Gastroesophageal sphincter (tissue), 4 donors: ENCODE data around the gene PCLO. TPM values are rescaled to one million over a fixed set of nuclear protein-coding genes. Genes with fewer than 3 reads are reported as not detected.

Experiments
- ATAC-seq: fragments of 150-250 bp; one replicate; pipeline ENCODE4 v1.9.1; 2016; ENCODE audit warnings: mild to moderate bottlenecking, moderate library complexity
- H3K27ac ChIP-seq, 4 donors: fragments of 200-600 bp; sonication (generic) in 3 of 4; 1 replicate in 3 of 4; 2 replicates in 1 of 4; pipeline ENCODE4 v1.5.1; 2016 to 2019
- H3K27me3 ChIP-seq: fragments of 200-600 bp; sonication (generic); one replicate; pipeline ENCODE4 v1.5.1; 2019
- H3K36me3 ChIP-seq, 2 donors: fragments of 200-600 bp; sonication (generic); one replicate each; pipeline ENCODE4 v1.5.1; 2019; ENCODE audit warnings: control low read depth in 1 of 2
- H3K4me1 ChIP-seq, 3 donors: fragments of 200-600 bp; sonication (generic); 1 replicate in 2 of 3; 2 replicates in 1 of 3; pipeline ENCODE4 v1.5.1; 2016 to 2019; ENCODE audit warnings: control low read depth in 2 of 3
- H3K4me3 ChIP-seq, 2 donors: fragments of 200-600 bp; sonication (generic); one replicate each; pipeline ENCODE4 v1.5.1; 2019; ENCODE audit warnings: mild to moderate bottlenecking in 1 of 2, moderate library complexity in 1 of 2
- H3K9me3 ChIP-seq, 3 donors: fragments of 200-600 bp; sonication (generic); one replicate each; pipeline ENCODE4 v1.5.1; 2017 to 2019; ENCODE audit warnings: control low read depth in 2 of 3
- CTCF ChIP-seq, 4 experiments: fragments of 200-600 bp in 2 of 4; fragments of 450-650 bp in 2 of 4; sonication (generic) in 1 of 4; IDR thresholded peaks; one replicate each; pipeline ENCODE4 v1.5.1; 2017 to 2019; ENCODE audit warnings: antibody characterized with exemption in 4 of 4, mild to moderate bottlenecking in 2 of 4, moderate library complexity in 2 of 4
- EP300 ChIP-seq: sonication (generic); formaldehyde crosslinking; IDR thresholded peaks from one replicate; pipeline ENCODE4 v1.6.1; 2017; ENCODE audit warnings: antibody characterized with exemption, mild to moderate bottlenecking
- POLR2A ChIP-seq, 2 donors: fragments of 450-650 bp; IDR thresholded peaks; one replicate each; pipeline ENCODE4 v1.6.1; 2017; ENCODE audit warnings: antibody characterized with exemption in 2 of 2, mild to moderate bottlenecking in 2 of 2, moderate library complexity in 1 of 2
- POLR2AphosphoS5 ChIP-seq: sonication (generic); formaldehyde crosslinking; IDR thresholded peaks from one replicate; pipeline ENCODE4 v1.6.1; 2017; ENCODE audit warnings: antibody characterized with exemption
- WGBS, 2 donors: methylation state at CpG; one replicate each; pipeline ENCODE4 v1.1.5; 2018; ENCODE audit warnings: low coverage in 1 of 2; 5-methylcytosine and 5-hydroxymethylcytosine counted together
- total RNA-seq, 4 donors: library from RNA; depleted of rRNA; stranded (reverse); fragments of >200 nt; gene quantifications; one replicate each; pipeline ENCODE4 v1.1.0, GENCODE V29; 2016

Gene PCLO
- total RNA-seq, 4 donors from 2014 or later = 1.2 to 2.3 (median 1.9) TPM

- Histone ChIP-seq H3K4me3 (no peak overlapping the region), H3K36me3 (no peaks in the 10 kb centered on the region), H3K4me1 (no peaks in the 10 kb centered on the region), H3K9me3 (no peaks in the 10 kb centered on the region), H3K27me3 (no peaks in the 10 kb centered on the region), H3K27ac (no peak overlapping the region)
- ATAC-seq = no peak
- TF ChIP-seq POLR2A (IDR thresholded peaks at IDR 0.05) (no peak), EP300 (no peak), POLR2AphosphoS5 (no peak), CTCF (IDR thresholded peaks at IDR 0.05) (no peak)
- WGBS, 2 donors = 100% methylated on average over 1 of the region's 1 CpG
Measured at GRCh38 chr7:83201355-83201754, 38.7 kb upstream of the PCLO start.

- Histone ChIP-seq H3K27me3 (no peaks in the 10 kb centered on the region), H3K4me3 (no peak overlapping the region), H3K27ac (no peak overlapping the region), H3K36me3 (no peaks in the 10 kb centered on the region), H3K9me3 (no peaks in the 10 kb centered on the region), H3K4me1 (no peaks in the 10 kb centered on the region)
- no peak for ATAC-seq
- no peak for TF ChIP-seq POLR2AphosphoS5
- no peak for TF ChIP-seq POLR2A (IDR thresholded peaks at IDR 0.05)
- no peak for TF ChIP-seq CTCF (IDR thresholded peaks at IDR 0.05)
- TF ChIP-seq EP300 = no peak
Measured at GRCh38 chr7:83190659-83191389, 28.1 kb upstream of the PCLO start.

- Histone ChIP-seq H3K36me3 (no peaks in the 10 kb centered on the region), H3K27me3 (no peaks in the 10 kb centered on the region), H3K4me3 (no peak overlapping the region), H3K9me3 (peaks cover 0 to 20% (median 0%) of the 10 kb centered on the region in 3 donors), H3K27ac (no peak overlapping the region), H3K4me1 (no peaks in the 10 kb centered on the region)
- ATAC-seq = no peak
- 60% methylated on average over 1 of the region's 1 CpG for WGBS, 2 donors
- TF ChIP-seq EP300 (no peak), CTCF (IDR thresholded peaks at IDR 0.05) (no peak), POLR2AphosphoS5 (no peak), POLR2A (IDR thresholded peaks at IDR 0.05) (no peak)
Measured at GRCh38 chr7:83178796-83179195, 16.1 kb upstream of the PCLO start.

- H3K27me3 ChIP-seq = no peaks in the 10 kb centered on the region
- no peak overlapping the region for H3K4me3 ChIP-seq
- peaks cover 0 to 13% (median 0%) of the 10 kb centered on the region in 3 donors for H3K9me3 ChIP-seq
- 70 to 83% methylated on average over 3 to 4 of the region's 4 CpGs for WGBS, 2 donors
- H3K4me1 ChIP-seq = no peaks in the 10 kb centered on the region
- ATAC-seq = no peak
- no peaks in the 10 kb centered on the region for H3K36me3 ChIP-seq
- no peak overlapping the region for H3K27ac ChIP-seq
- TF ChIP-seq EP300 (no peak), CTCF (IDR thresholded peaks at IDR 0.05) (no peak), POLR2A (IDR thresholded peaks at IDR 0.05) (no peak)
Measured at GRCh38 chr7:83178066-83178465, 15.4 kb upstream of the PCLO start.

GRCh38 chr7:83173664-83174063, 11.0 kb upstream of the PCLO start:
- no peaks in the 10 kb centered on the region for H3K27me3 ChIP-seq
- no peaks in the 10 kb centered on the region for H3K9me3 ChIP-seq
- no peak overlapping the region for H3K27ac ChIP-seq
- no peaks in the 10 kb centered on the region for H3K4me1 ChIP-seq
- TF ChIP-seq EP300 = no peak
- no peak for TF ChIP-seq CTCF (IDR thresholded peaks at IDR 0.05)
- no peak for TF ChIP-seq POLR2A (IDR thresholded peaks at IDR 0.05)
- TF ChIP-seq POLR2AphosphoS5 = no peak
- H3K36me3 ChIP-seq = no peaks in the 10 kb centered on the region
- no peak for ATAC-seq
- no peak overlapping the region for H3K4me3 ChIP-seq
